Measurements from ENCODE around the gene ESPN. TPM values are rescaled to one million over a fixed set of nuclear protein-coding genes. Genes with fewer than 3 reads are reported as not detected.

ESPN gene
- total RNA-seq, 4 donors from 2014 or later, result 40.2 to 368 (median 157) TPM

GRCh38 chr1:6501279-6501813 is 76.8 kb downstream of the ESPN start:
- H3K27ac ChIP-seq, result peak overlapping the region in 1 of 4 donors; percentile 41
- intact Hi-C loops (cut with DNase I; ENCODE audit: low total_unique reads) (no loop called here), in situ Hi-C loops (cut with MboI; ENCODE audit: low pct_ligation_motif_present in 1 of 4, low pct_unique_long_range_greater_than_20kb in 1 of 4, low sequenced_read_pairs in 3 of 4) (no loop called here)
- DNase-seq, result no peak
- 78 to 90% methylated on average over 3 to 10 of the region's 10 CpGs for WGBS, 2 donors (ENCODE audit: low coverage in 1 of 2)
- peaks cover 8 to 25% (median 21%) of the 10 kb centered on the region in 4 donors for H3K4me1 ChIP-seq
- no peak overlapping the region for H3K4me3 ChIP-seq
- H3K9me3 ChIP-seq, result no peaks in the 10 kb centered on the region
- TF ChIP-seq POLR2AphosphoS5 (IDR thresholded peaks at IDR 0.05) (no peak), CTCF (IDR thresholded peaks at IDR 0.05) (no peak), POLR2A (IDR thresholded peaks at IDR 0.05) (no peak), EP300 (IDR thresholded peaks at IDR 0.05; ENCODE audit: low read depth) (no peak)
- H3K27me3 ChIP-seq, result peaks cover 24% of the 10 kb centered on the region
- no peaks in the 10 kb centered on the region for H3K36me3 ChIP-seq

GRCh38 chr1:6502000-6502891 is 77.7 kb downstream of the ESPN start:
- H3K36me3 ChIP-seq, result no peaks in the 10 kb centered on the region
- WGBS, 2 donors (ENCODE audit: low coverage in 1 of 2), result 66% methylated on average over 29 of the region's 31 CpGs; no CpG with 5 or more reads in 1 of the 2 donors
- no peak for DNase-seq
- no peaks in the 10 kb centered on the region for H3K9me3 ChIP-seq
- H3K4me3 ChIP-seq, result no peak overlapping the region
- in situ Hi-C loops (cut with MboI; ENCODE audit: low pct_ligation_motif_present in 1 of 4, low pct_unique_long_range_greater_than_20kb in 1 of 4, low sequenced_read_pairs in 3 of 4) (no loop called here), intact Hi-C loops (cut with DNase I; ENCODE audit: low total_unique reads) (no loop called here)
- peaks cover 8 to 18% (median 14%) of the 10 kb centered on the region in 4 donors for H3K4me1 ChIP-seq
- peak overlapping the region in 1 of 4 donors; percentile 41 for H3K27ac ChIP-seq
- TF ChIP-seq POLR2AphosphoS5 (IDR thresholded peaks at IDR 0.05) (no peak), CTCF (IDR thresholded peaks at IDR 0.05) (no peak), EP300 (IDR thresholded peaks at IDR 0.05; ENCODE audit: low read depth) (no peak), POLR2A (IDR thresholded peaks at IDR 0.05) (no peak)
- peaks cover 17% of the 10 kb centered on the region for H3K27me3 ChIP-seq

- peaks cover 5% of the 10 kb centered on the region for H3K27me3 ChIP-seq
- no peaks in the 10 kb centered on the region for H3K9me3 ChIP-seq
- H3K36me3 ChIP-seq, result no peaks in the 10 kb centered on the region
- WGBS, 2 donors (ENCODE audit: low coverage in 1 of 2), result 84 to 90% methylated on average over 2 to 20 of the region's 20 CpGs
- in situ Hi-C loops (cut with MboI; ENCODE audit: low pct_ligation_motif_present in 1 of 4, low pct_unique_long_range_greater_than_20kb in 1 of 4, low sequenced_read_pairs in 3 of 4), result no loop called here
- H3K27ac ChIP-seq, result no peak overlapping the region
- H3K4me3 ChIP-seq, result no peak overlapping the region
- DNase-seq, result no peak
- peaks cover 0 to 10% (median 8%) of the 10 kb centered on the region in 4 donors for H3K4me1 ChIP-seq
- intact Hi-C loops (cut with DNase I; ENCODE audit: low total_unique reads), result no loop called here
- no peak for TF ChIP-seq POLR2AphosphoS5 (IDR thresholded peaks at IDR 0.05)
- no peak for TF ChIP-seq POLR2A (IDR thresholded peaks at IDR 0.05)
- no peak for TF ChIP-seq CTCF (IDR thresholded peaks at IDR 0.05)
- no peak for TF ChIP-seq EP300 (IDR thresholded peaks at IDR 0.05; ENCODE audit: low read depth)
Observed at GRCh38 chr1:6503884-6504602, 79.5 kb downstream of the ESPN start.

- no peak overlapping the region for H3K27ac ChIP-seq
- H3K4me3 ChIP-seq, result no peak overlapping the region
- intact Hi-C loops (cut with DNase I; ENCODE audit: low total_unique reads), result no loop called here
- WGBS, 2 donors (ENCODE audit: low coverage in 1 of 2), result 91% methylated on average over 15 of the region's 15 CpGs; no CpG with 5 or more reads in 1 of the 2 donors
- in situ Hi-C loops (cut with MboI; ENCODE audit: low pct_ligation_motif_present in 1 of 4, low pct_unique_long_range_greater_than_20kb in 1 of 4, low sequenced_read_pairs in 3 of 4), result no loop called here
- H3K4me1 ChIP-seq, result peaks cover 0 to 10% (median 8%) of the 10 kb centered on the region in 4 donors
- DNase-seq, result no peak
- no peaks in the 10 kb centered on the region for H3K9me3 ChIP-seq
- no peaks in the 10 kb centered on the region for H3K36me3 ChIP-seq
- TF ChIP-seq CTCF (IDR thresholded peaks at IDR 0.05), result no peak
- TF ChIP-seq POLR2AphosphoS5 (IDR thresholded peaks at IDR 0.05), result no peak
- no peak for TF ChIP-seq POLR2A (IDR thresholded peaks at IDR 0.05)
- TF ChIP-seq EP300 (IDR thresholded peaks at IDR 0.05; ENCODE audit: low read depth), result no peak
- H3K27me3 ChIP-seq, result peaks cover 5% of the 10 kb centered on the region
Observed at GRCh38 chr1:6504887-6505286, 80.3 kb downstream of the ESPN start.

All from transverse colon (tissue), 4 donors.